ENCODE measurements around the gene EHD1. TPM values are rescaled to one million over a fixed set of nuclear protein-coding genes. Genes with fewer than 3 reads are reported as not detected.

EHD1 gene
- total and polyA plus RNA-seq, 2 experiments from 2014 or later: 55.2 to 90.2 TPM

- Histone ChIP-seq H3K9me2 (ENCODE audit: insufficient read depth) (no peaks in the 10 kb centered on the region), H3K79me2 (ENCODE audit: insufficient read depth) (peaks cover 14% of the 10 kb centered on the region), H3K4me3 (no peak overlapping the region), H3K9ac (no peak overlapping the region), H3K9me3 (ENCODE audit: low read depth) (no peaks in the 10 kb centered on the region), H3K4me2 (ENCODE audit: unreplicated experiment) (no peak overlapping the region), H3K4me1 (ENCODE audit: insufficient read depth) (peaks cover 16% of the 10 kb centered on the region), H3K27me3 (replicated peaks; ENCODE audit: insufficient read depth) (no peaks in the 10 kb centered on the region), H4K20me1 (ENCODE audit: insufficient read depth) (no peaks in the 10 kb centered on the region), H3K27ac (no peak overlapping the region), H3F3A (ENCODE audit: insufficient read depth) (no peaks in the 10 kb centered on the region), H2AFZ (no peak overlapping the region), H3K36me3 (ENCODE audit: low read depth) (no peaks in the 10 kb centered on the region)
- in situ Hi-C loops (cut with MboI): no loop called here
- WGBS, 2 experiments (ENCODE audit: low coverage in 1 of 2, low lambda C conversion rate in 2 of 2, missing lambda C conversion rate in 2 of 2): 86 to 88% methylated on average over 9 of the region's 9 CpGs
- no peak for DNase-seq
- no peak for TF ChIP-seq EZH2phosphoT487 (IDR thresholded peaks at IDR 0.05; ENCODE audit: insufficient read depth, low read depth)
- TF ChIP-seq EZH2 (IDR thresholded peaks at IDR 0.05; ENCODE audit: insufficient read depth, poor library complexity, severe bottlenecking): no peak
These were observed 72.9 kb downstream of the EHD1 start for GRCh38 chr11:64805481-64805880.

DNA sequence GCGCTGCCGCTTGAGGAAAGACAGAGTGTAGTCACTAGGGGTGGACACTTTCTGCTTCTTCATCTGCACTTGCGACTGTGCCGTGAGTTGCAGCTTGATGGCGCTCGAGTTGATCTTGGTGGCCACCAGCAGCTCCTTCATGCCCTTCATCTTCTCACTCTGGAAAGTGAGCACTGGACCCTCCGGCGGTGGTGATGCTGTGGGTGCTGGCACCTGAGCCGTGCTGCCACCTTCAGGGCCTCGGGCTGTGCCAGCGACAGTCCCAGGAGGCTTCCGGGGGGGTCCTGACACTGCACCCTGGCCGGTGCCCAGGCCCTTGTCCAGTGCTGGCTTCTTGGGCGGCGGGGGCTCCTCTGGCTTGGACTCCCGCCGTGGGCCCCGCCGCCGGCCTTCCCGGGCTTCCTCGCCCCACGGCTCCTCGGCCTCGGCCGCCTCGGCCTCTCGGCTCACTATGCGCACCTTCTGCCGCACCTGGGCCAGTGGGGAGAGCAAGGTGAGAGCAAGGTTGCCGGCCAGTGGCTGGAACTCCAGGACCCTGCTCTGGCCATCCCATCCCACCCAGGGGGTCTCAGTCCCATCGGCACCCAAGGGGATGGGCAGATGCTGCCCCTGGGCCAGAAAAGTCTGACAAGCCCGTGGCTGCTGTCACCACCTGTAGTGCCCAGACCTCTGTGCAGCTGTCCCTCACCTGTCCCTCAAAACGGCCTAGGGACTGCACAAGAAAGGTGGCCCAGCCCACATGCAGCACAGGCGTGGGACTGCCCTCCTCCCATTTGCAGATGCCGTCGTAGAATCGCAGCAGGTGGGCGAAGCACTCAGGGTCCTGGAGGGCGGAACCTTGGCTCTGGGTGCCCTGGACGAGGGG lies 73.8 kb downstream of the EHD1 start:
- H3K9me2 ChIP-seq (ENCODE audit: insufficient read depth): no peaks in the 10 kb centered on the region
- H3K36me3 ChIP-seq (ENCODE audit: low read depth): no peaks in the 10 kb centered on the region
- H3K4me2 ChIP-seq (ENCODE audit: unreplicated experiment): peak overlapping the region; percentile 99
- peak; percentile 32 for DNase-seq
- H3K27me3 ChIP-seq (replicated peaks; ENCODE audit: insufficient read depth): no peaks in the 10 kb centered on the region
- no peaks in the 10 kb centered on the region for H3K9me3 ChIP-seq (ENCODE audit: low read depth)
- H3K4me1 ChIP-seq (ENCODE audit: insufficient read depth): peaks cover 14% of the 10 kb centered on the region
- H3F3A ChIP-seq (ENCODE audit: insufficient read depth): no peaks in the 10 kb centered on the region
- H4K20me1 ChIP-seq (ENCODE audit: insufficient read depth): no peaks in the 10 kb centered on the region
- in situ Hi-C loops (cut with MboI): no loop called here
- no peak overlapping the region for H2AFZ ChIP-seq
- 84 to 90% methylated on average over 26 to 41 of the region's 41 CpGs for WGBS, 2 experiments (ENCODE audit: low coverage in 1 of 2, low lambda C conversion rate in 2 of 2, missing lambda C conversion rate in 2 of 2)
- peaks cover 6% of the 10 kb centered on the region for H3K79me2 ChIP-seq (ENCODE audit: insufficient read depth)
- H3K4me3 ChIP-seq: 0 out of 2 replicates have a peak overlapping the region, but pooled peaks have one; percentile 88
- TF ChIP-seq EZH2 (IDR thresholded peaks at IDR 0.05; ENCODE audit: insufficient read depth, poor library complexity, severe bottlenecking) (no peak), EZH2phosphoT487 (IDR thresholded peaks at IDR 0.05; ENCODE audit: insufficient read depth, low read depth) (no peak)
- no peak overlapping the region for H3K27ac ChIP-seq
- H3K9ac ChIP-seq: peak overlapping the region; percentile 80

DNA sequence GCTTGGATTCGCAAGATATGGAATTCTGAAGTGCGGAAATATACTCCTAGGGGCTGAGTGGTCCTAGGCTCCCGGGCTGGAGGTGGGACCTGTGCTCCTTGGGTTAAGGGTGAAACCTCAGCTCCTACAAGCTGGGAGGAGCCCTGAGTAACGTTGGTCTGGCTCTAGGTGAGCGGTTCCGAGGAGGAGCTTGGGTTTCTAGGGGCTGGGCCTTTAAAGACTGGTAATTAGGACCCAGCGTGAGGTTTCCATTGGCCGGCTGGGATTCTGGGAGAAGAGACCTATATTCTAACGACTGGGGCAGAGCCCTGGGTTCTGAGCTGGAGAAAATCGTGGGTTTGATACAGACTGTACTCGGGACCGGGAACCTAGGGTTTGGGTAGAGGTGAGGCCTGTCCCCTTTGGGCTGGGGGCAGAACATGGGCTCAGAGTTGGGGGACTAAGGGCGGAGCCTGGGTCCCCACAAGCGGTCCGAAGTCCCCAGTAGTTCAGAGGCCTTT lies 74.5 kb downstream of the EHD1 start:
- no peaks in the 10 kb centered on the region for H3K9me3 ChIP-seq (ENCODE audit: low read depth)
- no peak for DNase-seq
- peaks cover 8% of the 10 kb centered on the region; the same call in 1 of the 2 replicates for H3K4me1 ChIP-seq (ENCODE audit: insufficient read depth)
- H3K4me2 ChIP-seq (ENCODE audit: unreplicated experiment): peak overlapping the region; percentile 99
- peak overlapping the region; percentile 57 for H3K27ac ChIP-seq
- no peaks in the 10 kb centered on the region for H3K9me2 ChIP-seq (ENCODE audit: insufficient read depth)
- WGBS, 2 experiments (ENCODE audit: low coverage in 1 of 2, low lambda C conversion rate in 2 of 2, missing lambda C conversion rate in 2 of 2): 28 to 29% methylated on average over 15 of the region's 15 CpGs
- no peaks in the 10 kb centered on the region for H3F3A ChIP-seq (ENCODE audit: insufficient read depth)
- H3K4me3 ChIP-seq: peak overlapping the region; percentile 88
- peak overlapping the region; percentile 80 for H3K9ac ChIP-seq
- H2AFZ ChIP-seq: peak overlapping the region; percentile 94
- no peaks in the 10 kb centered on the region for H3K27me3 ChIP-seq (replicated peaks; ENCODE audit: insufficient read depth)
- no peaks in the 10 kb centered on the region for H4K20me1 ChIP-seq (ENCODE audit: insufficient read depth)
- no peaks in the 10 kb centered on the region for H3K36me3 ChIP-seq (ENCODE audit: low read depth)
- TF ChIP-seq EZH2 (IDR thresholded peaks at IDR 0.05; ENCODE audit: insufficient read depth, poor library complexity, severe bottlenecking) (no peak), EZH2phosphoT487 (IDR thresholded peaks at IDR 0.05; ENCODE audit: insufficient read depth, low read depth) (no peak)
- no peaks in the 10 kb centered on the region for H3K79me2 ChIP-seq (ENCODE audit: insufficient read depth)
- in situ Hi-C loops (cut with MboI): no loop called here

DNA sequence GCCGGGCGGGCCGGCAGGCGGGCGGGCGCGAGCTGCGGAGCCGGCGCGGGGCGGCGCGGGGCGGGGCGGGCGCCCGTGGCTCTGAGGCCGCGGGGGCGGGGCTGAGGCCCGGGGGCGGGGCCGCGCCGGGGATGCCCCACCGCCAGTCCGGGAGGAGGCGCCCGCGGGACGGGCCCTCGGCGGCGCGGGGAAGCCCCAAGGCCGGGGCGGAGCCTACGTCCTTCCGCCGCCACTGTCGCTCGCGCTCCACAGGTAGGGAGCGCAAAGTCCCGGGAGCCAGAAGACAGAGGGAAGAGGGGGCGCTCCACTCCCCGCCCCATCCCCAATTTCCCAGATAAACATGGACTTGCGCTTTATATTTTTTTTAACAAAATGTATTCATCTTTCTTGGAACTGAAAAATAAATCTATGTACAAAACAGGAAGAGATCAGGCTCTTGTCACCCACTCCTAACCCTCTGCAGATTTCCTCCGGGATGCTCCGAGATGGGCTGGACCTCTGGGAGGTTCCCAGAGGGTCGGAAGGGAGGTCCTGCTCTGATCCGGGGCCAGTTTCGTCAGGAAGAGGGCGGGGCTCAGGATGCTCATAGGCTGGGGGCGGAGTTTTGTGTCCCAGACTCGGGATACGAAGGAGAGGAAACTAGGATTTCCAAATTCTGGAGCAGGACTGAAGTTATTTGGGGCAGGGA lies 75.1 kb downstream of the EHD1 start, which contains the start of gene MAP4K2:
Gene MAP4K2, minus strand, starts transcription at position 57 of the 688 bp plus-strand sequence. CDS start 65 bp downstream, outside the sequence.
- Histone ChIP-seq H3K27me3 (replicated peaks; ENCODE audit: insufficient read depth) (no peaks in the 10 kb centered on the region), H3K4me1 (ENCODE audit: insufficient read depth) (peaks cover 8% of the 10 kb centered on the region; the same call in 1 of the 2 replicates), H4K20me1 (ENCODE audit: insufficient read depth) (no peaks in the 10 kb centered on the region), H3K27ac (peak within 1 kb of the TSS; percentile 57), H2AFZ (peak within 1 kb of the TSS; percentile 94), H3F3A (ENCODE audit: insufficient read depth) (no peaks in the 10 kb centered on the region), H3K9me2 (ENCODE audit: insufficient read depth) (no peaks in the 10 kb centered on the region), H3K4me2 (ENCODE audit: unreplicated experiment) (peak within 1 kb of the TSS; percentile 99), H3K9ac (peak within 1 kb of the TSS; percentile 80), H3K9me3 (ENCODE audit: low read depth) (no peaks in the 10 kb centered on the region), H3K79me2 (ENCODE audit: insufficient read depth) (no peaks in the 10 kb centered on the region), H3K36me3 (ENCODE audit: low read depth) (no peaks in the 10 kb centered on the region), H3K4me3 (peak within 1 kb of the TSS; percentile 88)
- TF ChIP-seq EZH2 (IDR thresholded peaks at IDR 0.05; ENCODE audit: insufficient read depth, poor library complexity, severe bottlenecking) (no peak), EZH2phosphoT487 (IDR thresholded peaks at IDR 0.05; ENCODE audit: insufficient read depth, low read depth) (no peak)
- in situ Hi-C loops (cut with MboI): no loop called here
- DNase-seq: peak; percentile 96
- WGBS, 2 experiments (ENCODE audit: low coverage in 1 of 2, low lambda C conversion rate in 2 of 2, missing lambda C conversion rate in 2 of 2): 1 to 2% methylated on average over 26 to 31 of the region's 58 CpGs

All from GM23248 (cell line).